HG03064 (cell line): ENCODE data around the gene TFIP11.
A peak's percentile ranks its signal among the peaks of the same experiment; 100 is the strongest.

Experiments used
- ATAC-seq: cut with Tn5 transposase; IDR thresholded peaks from one replicate; pipeline ENCODE4 v1.9.1; 2021; ENCODE audit warnings: low read depth; ENCODE audit not compliant: unreplicated experiment

Gene TFIP11

DNA sequence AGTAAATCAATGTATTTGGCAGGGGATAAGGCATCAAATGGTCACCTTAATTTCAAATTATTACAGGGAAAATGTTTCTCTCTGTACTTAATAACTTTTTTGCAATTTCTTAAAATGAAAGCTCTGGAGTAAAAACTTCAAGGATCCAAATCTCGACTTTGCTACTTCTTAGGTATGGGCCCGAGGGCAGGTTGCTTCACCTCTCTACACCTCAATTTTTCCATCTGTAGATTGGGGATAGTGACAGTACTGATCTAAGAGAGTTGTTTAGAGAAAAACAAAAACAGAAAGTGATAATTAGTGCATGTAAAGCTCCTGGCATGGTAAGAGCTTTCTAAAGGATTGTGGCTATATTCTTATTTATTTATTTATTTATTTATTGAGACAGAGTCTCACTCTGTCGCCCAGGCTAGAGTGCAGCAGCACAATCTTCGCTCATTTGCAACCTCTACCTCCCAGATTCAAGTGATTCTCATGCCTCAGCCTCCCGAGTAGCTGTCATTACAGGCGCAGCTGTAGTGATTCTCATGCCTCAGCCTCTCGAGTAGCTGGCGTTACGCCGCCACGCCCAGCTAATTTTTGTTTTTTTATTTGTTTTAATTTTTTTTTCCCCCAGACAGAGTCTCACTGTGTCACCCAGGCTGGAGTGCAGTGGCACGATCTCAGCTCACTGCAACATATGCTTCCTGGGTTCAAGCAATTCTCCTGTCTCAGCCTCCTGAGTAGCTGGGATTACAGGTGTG lies 2.3 kb upstream of the TFIP11 start:
- no peak for ATAC-seq

DNA sequence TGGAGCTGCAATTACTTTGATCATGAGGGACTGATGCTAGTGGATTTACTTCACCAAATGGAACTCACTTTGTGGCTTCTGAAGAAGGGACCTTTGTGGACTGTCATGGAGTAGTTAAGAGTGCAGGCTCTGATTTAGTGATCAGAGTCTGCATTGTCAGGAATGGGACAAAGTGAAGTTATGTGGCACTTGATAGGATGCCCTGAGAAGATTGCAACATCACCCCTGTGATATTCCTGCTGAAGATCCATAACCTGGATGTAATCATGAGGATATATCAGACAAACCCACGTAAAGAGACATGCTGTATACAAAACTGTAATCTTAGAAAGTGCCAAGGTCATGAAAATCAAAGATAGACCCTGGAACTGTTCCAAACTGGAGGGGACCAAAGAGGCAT lies 1.6 kb upstream of the TFIP11 start:
- ATAC-seq, result no peak

DNA sequence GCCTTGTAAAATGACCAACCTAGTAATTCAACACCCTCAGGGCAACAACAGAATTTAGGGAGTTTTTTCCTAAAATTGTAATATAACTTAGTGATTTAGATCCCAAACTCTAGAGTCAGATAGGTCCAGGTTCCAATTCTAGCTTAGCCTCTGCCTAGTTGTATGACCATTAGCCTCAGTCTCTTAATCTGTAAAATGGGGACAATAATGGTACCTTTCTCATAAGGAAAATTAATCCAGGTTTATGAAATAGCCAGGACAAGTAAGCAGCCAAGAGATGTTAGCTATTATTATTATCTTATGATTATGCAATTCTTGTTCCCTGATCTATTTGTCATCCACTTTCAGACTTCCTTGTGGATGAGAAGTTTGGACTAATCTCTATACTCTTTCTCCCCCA lies 4.1 kb downstream of the TFIP11 start:
- ATAC-seq, result no peak

DNA sequence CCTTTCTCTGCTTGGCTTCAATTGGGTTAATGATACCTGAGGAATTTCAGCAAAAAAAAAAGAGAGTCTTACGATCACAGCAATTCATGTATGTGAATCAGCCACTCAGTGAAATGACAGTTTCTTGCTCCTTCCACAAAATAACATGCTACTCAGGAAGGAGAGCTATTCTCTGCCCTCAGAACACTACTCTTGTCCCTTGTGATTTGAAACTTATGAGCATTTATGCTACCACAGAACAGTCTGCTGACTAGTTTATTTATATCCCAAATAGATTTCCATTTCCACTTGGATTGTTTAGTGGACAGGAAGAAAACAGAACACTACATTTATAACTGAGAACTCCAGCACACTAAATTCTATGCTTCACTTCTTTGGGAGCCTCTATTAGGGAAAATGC lies 8.5 kb downstream of the TFIP11 start:
- ATAC-seq, result no peak

DNA sequence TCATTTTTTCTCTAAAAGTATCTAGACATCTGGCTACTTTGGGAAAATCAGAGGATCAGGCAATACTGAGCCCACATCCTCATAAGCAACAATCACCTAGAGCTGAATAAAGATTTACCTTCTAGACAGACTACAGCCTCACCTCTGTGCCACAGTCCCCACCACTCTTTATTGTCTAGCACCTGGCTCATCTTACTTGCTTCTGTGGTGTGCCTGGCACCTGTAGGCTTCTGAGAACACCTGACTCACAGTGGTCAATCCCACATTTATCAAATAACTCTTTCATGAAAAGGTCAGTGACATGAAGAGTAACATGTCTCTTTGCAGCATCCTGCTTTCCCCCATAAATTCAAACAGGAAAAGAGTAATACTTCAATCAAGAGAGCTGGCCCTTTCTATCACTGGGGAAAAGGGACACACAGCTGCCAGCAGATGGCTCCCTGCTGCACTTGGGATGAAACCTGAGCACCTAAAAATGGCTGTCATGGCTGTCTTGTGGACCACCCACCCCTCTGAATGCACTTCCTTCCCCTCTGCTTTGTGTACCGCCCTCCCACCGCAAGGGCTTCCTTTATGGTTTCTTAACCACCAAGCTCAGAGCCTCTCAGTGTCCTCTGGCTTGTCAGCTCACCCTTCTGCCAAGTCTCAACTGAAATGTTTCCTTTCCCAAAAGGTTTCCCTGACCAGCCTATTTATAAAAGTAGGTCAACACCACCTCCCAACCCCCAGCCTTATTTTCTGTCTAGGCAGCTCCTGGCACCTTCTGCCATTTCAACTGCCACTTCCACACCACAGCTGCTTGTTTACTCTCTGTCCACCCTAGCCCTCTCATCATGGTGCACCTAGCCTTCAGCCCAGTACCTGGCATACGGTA lies 9.3 kb downstream of the TFIP11 start:
- ATAC-seq, result no peak

DNA sequence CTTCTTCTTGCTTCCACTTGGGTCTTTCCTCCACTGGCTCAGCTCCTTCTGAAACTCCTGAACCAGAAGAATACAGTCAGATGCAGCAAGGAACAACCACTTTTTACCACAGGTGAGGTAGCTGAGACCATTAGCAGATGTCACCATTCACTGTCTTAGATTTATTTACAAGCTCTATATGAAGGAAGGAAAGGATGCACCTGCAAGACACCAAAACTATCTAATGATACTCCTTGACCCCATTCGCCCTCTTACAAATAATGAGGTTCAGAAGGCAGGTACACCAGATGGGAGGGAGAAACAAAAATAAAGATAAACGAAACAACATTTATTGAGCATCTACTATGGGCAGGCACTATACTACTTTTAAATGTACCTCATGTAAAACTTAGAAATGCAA lies 10.3 kb downstream of the TFIP11 start:
- ATAC-seq, result no peak

DNA sequence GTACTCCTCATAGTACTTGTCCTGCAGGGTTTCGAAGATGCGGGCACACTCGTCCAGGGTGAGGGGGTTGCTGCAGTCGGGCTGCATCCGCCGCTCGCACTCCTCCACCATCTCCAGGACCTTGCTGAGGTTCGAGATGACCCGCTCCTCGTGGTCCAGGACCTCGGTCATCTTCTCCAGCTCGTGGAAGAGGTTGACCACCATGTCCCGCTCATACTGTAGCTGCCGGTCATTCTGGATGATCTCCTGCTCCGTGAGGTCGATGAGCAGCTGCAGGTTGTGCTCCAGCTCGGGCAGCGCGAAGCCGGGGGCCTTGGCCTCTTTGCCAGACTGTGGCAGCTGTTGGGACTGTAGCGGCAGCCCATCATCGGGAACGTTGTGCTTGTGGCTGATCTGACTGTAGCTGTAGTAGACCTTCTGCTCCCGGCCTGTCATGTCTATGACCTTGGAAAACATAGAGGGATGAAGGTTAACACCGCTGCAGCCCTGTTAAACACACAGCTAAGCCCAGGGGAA lies 13.0 kb downstream of the TFIP11 start:
- no peak for ATAC-seq

DNA sequence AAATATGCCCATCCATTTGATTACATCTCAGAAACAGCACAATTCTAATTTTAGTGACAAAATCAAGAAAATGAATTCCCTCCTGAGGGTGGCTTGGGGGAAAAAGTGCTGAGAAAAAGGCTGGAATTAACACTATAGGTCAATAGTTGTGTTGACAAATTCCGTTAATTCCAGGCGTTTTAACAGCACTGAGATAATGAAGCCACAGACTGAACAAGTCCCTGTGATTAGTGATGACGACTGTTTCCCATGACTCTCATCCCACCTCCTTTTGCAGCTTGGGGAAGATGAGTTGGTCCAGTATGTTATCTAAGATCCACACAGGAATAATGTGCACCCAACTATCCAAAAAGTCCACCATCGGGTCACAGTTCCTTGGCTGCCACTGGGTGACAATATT lies 15.8 kb downstream of the TFIP11 start:
- ATAC-seq, result no peak

DNA sequence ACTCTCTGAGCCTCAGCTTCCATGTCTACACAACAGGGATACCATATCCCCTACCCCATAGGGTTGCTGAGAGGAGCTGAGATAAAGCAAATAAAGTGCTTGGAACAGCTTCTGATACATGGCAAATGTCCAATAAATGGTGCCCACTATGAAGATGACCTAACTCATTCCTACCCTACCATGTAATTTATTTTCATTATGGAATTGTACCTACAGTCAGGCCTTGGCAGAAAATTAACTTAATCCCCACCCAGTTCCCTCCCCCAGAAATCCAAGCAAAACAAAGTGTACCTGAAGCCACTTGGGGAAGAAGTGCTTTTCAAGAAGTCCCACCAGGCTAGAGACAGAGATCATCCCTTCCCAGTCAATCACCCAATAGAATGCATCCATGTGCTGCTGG lies 17.8 kb downstream of the TFIP11 start:
- ATAC-seq, result no peak

DNA sequence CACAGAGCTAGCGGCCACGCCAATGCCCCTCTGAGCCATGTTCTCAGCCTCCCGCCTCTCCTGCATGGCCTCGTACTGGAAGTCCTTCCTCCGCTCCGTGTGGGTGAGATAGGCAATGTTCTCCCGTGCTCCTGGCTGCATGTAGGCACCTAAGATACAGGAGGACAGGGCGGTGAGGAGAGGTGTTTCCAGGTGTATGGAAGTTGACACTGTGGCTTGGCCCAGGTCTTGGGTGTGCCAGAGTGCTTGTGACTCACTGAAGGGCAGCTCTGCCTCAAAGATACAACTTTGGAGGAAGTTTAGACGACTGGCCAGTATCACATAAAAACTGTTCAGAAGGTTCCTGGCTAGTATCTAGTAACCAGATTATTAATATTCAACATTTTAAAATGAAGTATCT lies 20.1 kb downstream of the TFIP11 start:
- ATAC-seq, result no peak

DNA sequence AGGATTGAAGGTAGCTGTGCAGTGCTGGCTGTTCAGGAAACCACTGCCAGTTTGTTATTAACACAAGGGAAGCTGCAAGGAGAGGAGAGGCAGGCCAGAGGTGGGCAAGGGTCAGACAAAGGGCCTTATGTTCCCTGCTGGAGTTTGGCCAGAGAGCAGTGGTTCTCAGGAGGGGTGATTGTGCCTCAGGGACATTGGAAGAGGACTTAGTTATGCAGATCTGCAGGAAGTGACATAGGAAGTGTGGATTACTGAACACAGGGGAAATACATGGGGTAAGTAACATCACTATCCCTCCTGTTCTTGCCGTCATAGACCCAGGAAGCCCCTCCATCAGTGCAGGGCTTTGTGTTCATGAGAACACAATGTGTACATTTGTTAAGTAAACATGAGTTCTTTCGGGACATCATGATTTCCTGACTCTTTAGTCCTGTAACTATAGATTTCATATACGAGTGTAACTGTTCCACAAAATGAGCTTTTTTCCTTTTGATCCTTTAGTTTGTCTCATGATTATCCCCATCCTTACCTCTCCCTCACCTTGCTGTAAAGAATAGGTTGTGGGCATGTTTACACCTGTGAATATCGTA lies 22.7 kb downstream of the TFIP11 start:
- ATAC-seq, result no peak

DNA sequence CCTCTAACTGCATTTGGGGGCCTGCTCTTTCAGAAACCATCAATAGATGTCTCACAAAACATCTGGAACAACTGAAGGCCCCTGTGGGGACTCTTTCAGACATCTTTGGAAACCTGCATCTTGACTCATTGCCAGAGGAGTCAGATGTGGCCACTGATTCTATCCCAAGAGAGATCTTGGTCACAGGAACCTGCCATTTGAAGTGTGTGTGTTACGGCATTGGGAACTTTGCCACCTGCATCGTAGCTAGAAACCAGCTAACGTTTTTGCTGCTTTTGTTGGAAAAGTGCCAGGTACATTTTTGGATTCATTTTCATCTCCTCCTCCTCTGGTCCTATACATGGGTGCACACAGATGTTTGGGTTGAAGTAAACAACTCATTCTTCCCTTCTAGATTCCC lies 24.3 kb downstream of the TFIP11 start:
- ATAC-seq, result no peak

DNA sequence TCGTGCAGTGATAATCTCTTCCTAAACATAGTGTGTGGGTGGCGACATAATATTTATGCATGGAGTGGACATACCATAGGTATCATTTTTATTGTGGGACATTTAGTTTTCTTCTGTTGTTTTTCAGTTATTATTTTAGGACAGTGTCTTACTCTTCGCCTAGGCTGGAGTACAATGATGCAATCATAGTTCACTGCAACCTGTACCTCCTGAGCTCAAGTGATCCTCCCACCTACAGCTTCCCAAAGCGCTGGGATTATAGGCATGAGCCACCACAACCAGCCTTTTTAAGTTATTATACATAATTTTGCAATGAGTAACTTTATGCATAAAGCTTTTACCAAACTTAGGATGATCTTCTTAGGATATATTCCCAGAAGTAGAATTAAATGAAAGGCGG lies 25.9 kb downstream of the TFIP11 start:
- no peak for ATAC-seq

DNA sequence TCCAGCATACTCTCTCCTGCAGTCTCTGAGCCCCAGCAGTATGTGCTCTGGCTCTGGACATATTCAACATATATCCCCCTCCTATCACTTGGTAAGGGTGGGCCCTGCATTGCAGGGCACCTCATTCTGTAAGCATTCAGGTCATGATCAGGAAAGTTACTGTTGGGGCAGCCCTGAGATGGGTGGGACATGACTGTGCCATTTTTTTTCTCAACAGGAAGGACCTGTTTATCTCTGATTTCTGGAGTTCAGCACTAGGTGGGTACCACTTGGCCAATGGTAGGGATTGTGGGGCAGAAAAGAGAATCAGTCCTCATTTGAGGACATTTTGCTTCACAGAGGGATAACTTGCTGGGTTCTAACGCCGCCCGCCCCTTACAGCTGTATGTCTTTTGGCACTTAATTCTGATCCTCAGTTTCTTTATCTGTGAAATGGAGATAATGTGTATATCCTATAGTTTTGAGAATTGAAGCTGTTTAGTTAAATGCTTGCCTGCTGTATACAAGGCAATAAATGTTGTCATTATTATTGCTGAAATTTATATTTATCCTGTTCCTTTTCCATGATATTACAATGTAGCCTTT lies 26.4 kb downstream of the TFIP11 start:
- no peak for ATAC-seq

DNA sequence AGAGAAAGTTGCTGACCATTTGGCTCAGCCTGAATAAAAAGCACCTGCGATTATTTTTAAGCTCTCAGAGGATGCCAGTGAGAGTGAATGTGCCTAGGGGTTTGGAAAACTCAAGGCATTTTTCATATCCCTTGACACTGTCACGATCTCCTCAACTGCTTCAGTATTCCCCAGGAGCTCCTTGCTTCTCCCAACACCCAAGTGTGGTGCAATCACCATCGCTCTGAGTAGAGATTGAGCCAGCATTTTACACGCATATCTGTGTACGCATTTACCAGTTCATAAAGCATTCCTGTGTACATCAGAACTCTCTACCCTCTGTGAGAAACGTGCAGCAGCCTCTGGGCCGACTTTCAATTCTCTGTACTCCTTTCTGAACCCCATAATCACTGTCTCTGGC lies 27.3 kb downstream of the TFIP11 start:
- ATAC-seq, result no peak

DNA sequence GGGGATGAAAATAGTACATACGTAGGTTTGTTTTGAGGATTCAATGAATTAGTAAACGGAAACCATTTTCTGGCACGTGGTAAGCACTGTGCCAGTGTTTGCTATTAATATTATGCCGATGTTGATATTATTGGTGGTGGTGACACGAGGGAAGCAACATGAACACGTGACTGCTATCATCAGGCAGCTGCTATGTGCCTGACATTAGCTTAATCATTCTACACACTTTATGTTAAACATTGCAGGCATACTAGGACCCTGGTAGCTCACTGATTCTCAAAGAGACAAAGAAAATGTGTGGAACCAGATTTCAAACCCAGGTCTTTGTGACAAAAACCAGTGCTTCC lies 27.9 kb downstream of the TFIP11 start:
- ATAC-seq, result no peak

DNA sequence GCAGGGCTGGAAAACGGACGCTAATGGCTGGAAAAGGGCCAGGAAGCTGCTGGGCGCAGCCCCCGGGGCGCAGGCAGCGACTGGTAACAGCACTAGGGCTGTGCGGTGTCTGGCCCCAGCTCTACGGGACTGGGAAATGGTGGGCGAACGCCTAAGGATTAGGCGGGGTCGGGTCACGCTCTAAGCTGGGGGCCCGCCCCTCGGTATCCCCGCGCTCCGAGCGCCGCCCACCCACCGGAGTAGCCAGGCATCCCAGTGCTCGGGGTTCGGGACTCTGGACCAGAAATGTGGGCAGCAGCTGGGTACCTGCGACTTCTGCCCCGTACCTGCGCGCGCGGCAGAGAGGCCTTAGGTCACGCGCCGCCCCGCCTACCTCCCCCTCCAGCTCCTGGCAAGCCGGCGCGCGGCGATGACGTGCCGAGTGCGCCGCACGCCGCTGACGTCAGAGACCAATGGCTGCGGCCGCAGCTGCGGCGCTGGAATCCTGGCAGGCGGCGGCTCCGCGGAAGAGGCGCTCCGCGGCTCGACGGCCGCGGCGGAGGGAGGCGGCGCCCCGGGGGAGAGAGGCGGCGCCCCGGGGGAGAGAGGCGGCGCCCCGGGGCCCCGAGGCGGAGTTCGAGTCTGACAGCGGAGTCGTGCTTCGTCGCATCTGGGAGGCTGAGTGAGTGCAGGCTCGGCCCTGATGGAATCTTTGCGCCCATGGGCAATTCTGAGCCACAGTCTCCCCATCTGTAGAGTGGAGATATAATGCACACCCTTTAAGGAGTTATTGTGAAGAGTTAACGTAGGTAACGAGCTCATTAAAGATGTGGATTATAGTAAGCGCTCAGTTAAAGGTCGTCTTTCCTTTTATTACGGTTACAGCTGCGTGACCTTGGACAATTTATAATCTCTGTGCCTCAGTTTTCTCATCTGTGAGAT lies 28.6 kb downstream of the TFIP11 start, which contains the start of the genes HPS4 and SRRD:
Gene HPS4 (minus strand): TSS at position 345 of the 921 bp plus-strand sequence. CDS start 2,021 bp downstream, outside the sequence.
Gene SRRD (plus strand): TSS at position 439 of the 921 bp plus-strand sequence. CDS start 14 bp downstream, at position 453.
- peak; percentile 50 for ATAC-seq

DNA sequence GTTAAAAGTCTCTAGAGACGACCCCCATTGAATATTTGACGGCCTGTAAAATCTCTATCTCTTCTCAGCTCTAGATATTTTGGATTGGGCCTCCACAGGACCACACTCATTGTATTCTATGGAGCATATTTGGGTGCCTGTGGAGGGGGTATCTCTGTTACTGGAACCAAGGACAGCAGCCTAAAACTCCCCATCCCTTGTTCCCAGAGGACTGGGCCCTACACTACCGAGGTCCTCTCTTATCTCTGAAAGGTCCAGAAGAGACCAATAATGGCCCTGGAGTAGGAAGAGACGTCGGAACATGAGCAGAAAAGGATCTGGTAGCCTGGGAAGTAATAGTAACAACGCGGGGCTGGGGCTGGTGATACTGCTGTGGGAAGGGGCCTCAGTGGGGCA lies 29.2 kb downstream of the TFIP11 start:
- ATAC-seq, result no peak

DNA sequence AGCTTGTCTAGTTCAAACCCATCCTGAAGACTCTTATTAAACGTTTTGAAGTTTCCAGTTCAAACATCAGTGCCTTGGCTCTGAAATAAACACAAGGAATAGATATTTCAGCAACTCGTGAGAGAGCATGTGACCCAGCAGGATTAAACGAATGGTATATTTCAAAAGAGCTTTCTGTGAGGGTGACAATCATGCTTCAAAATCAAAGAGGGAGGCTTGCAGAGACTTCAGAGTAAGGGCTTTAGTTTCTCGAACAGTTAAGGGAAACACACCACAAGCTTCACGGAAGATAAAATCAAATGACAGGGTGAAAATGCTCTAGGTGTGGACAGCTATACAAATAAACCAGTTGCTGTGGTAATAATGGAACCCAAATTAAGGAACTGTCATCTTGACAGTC lies 30.1 kb downstream of the TFIP11 start:
- ATAC-seq, result no peak

DNA sequence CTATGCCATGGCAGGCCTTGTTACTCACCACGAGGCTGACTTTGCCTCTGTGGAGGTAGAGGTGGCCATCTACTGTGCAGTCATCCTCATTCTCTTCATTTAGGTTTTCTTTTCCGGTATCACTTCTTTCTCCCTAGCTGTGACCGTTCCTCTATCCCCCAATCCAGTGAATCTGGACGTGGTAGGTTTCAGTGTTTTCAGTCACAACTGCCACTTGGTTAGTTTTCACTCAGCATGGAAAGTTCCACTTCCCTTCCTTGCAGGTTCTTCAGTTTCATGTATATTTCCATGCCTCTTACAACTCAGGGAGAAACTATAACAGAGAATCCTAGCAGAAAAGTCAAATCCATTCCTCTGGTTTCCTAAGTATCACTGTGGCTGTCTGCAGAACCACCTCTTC lies 30.6 kb downstream of the TFIP11 start:
- no peak for ATAC-seq
